ENCODE measurements around the gene AKR1C8. TPM values are rescaled to one million over a fixed set of nuclear protein-coding genes. Genes with fewer than 3 reads are reported as not detected.

Gene AKR1C8
- total and polyA plus RNA-seq, 10 of the 15 experiments (the other 5 are each of a cell fraction or from before 2014, with no cell fraction given), result 0.18 TPM; not detected in 9

DNA sequence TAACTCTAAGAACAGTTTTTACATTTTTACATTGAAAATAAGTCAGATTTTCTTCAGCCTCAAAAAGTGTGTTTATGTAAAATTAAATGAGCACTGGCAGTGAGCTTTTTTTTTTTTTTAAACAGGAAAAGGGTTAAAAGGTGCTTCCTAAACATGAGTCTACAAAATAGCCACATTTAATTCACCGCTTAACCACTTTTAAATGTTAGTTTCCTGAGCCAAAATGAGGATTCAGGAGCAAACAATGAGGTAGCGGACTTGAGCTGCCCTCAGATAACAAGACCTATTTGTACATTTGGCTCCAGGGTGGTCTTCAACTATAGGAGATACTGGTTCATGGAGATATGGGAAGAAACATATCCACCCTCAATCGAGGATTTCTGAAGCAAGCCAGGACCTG, 67.9 kb downstream of the AKR1C8 start:
- H3K36me3 ChIP-seq (ENCODE audit: control insufficient read depth in 2 of 2, insufficient read depth in 2 of 2, low read length in 1 of 2), result no peaks in the 10 kb centered on the region
- no peaks in the 10 kb centered on the region for H3K9me3 ChIP-seq (replicated peaks; ENCODE audit: control insufficient read depth, insufficient read depth, low read length)
- H3K4me1 ChIP-seq (ENCODE audit: control insufficient read depth, insufficient read depth, low read length), result no peaks in the 10 kb centered on the region
- no peak overlapping the region for H2AFZ ChIP-seq (ENCODE audit: control insufficient read depth, low read depth, low read length)
- H3K79me2 ChIP-seq (ENCODE audit: control insufficient read depth, insufficient read depth, low read length), result no peaks in the 10 kb centered on the region
- no peak overlapping the region for H3K4me3 ChIP-seq
- no peak for DNase-seq (ENCODE audit: low read depth, low spot score)
- no peaks in the 10 kb centered on the region for H4K20me1 ChIP-seq (ENCODE audit: control insufficient read depth, insufficient read depth)
- ChIA-PET POLR2A (no interaction called here), RAD21 (ENCODE audit: unreplicated experiment) (no interaction called here), SMC1A (ENCODE audit: uncharacterized antibody, unreplicated experiment) (no interaction called here), CTCF (no interaction called here)
- H3K9ac ChIP-seq (ENCODE audit: control insufficient read depth, insufficient read depth, low read length), result no peak overlapping the region
- in situ Hi-C loops (cut with MboI) (no loop called here), intact Hi-C loops (cut with micrococcal nuclease; ENCODE audit: unreplicated experiment) (no loop called here)
- TF ChIP-seq HDGF (IDR thresholded peaks at IDR 0.05) (no peak), SIX5 (IDR thresholded peaks at IDR 0.05; ENCODE audit: low read depth, low read length, severe bottlenecking) (no peak), SIN3A (IDR thresholded peaks at IDR 0.05; ENCODE audit: low read depth, low read length) (no peak), POLR2AphosphoS5 (IDR thresholded peaks at IDR 0.05; ENCODE audit: low read length) (no peak), TCF3 (IDR thresholded peaks at IDR 0.05; ENCODE audit: borderline replicate concordance, insufficient read depth, low read depth, low read length) (no peak), YBX1 (IDR thresholded peaks at IDR 0.05) (no peak), IKZF2 (IDR thresholded peaks at IDR 0.05) (no peak), SKIL (IDR thresholded peaks at IDR 0.05; ENCODE audit: low read depth, poor library complexity, severe bottlenecking) (no peak), CBX5 (IDR thresholded peaks at IDR 0.05; ENCODE audit: low read depth) (no peak), NFYA (IDR thresholded peaks at IDR 0.05; ENCODE audit: borderline replicate concordance, low read depth, low read length) (no peak), USF1 (IDR thresholded peaks at IDR 0.05; ENCODE audit: borderline replicate concordance, extremely low read length, insufficient read depth, low read depth, low read length) (no peak)
- no peak for FAIRE-seq
- H3K27ac ChIP-seq (ENCODE audit: control insufficient read depth, insufficient read depth), result no peak overlapping the region
- 0% methylated on average over 3 of the region's 3 CpGs for WGBS (ENCODE audit: insufficient coverage, insufficient replicate concordance, low lambda C conversion rate, missing lambda C conversion rate)
- BruUV-seq (replicated peaks), result no TSS peak
- H3K27me3 ChIP-seq (replicated peaks in 1 of 2; ENCODE audit: control insufficient read depth in 2 of 2, insufficient read depth in 2 of 2, low read length in 1 of 2), result no peaks in the 10 kb centered on the region
- ATAC-seq, result no peak
- H3K4me2 ChIP-seq (ENCODE audit: control insufficient read depth, insufficient read depth), result no peak overlapping the region

Data from GM12878 (cell line).